HG02759 (cell line): Measurements from ENCODE around the gene CARD11.

Experiments
- ATAC-seq: cut with Tn5 transposase; IDR thresholded peaks from one replicate; pipeline ENCODE4 v1.9.1; 2021; ENCODE audit warnings: mild to moderate bottlenecking, moderate library complexity; ENCODE audit not compliant: unreplicated experiment

CARD11 gene

GRCh38 chr7:2912684-2913439 is 130.8 kb downstream of the CARD11 start:
- no peak for ATAC-seq

DNA sequence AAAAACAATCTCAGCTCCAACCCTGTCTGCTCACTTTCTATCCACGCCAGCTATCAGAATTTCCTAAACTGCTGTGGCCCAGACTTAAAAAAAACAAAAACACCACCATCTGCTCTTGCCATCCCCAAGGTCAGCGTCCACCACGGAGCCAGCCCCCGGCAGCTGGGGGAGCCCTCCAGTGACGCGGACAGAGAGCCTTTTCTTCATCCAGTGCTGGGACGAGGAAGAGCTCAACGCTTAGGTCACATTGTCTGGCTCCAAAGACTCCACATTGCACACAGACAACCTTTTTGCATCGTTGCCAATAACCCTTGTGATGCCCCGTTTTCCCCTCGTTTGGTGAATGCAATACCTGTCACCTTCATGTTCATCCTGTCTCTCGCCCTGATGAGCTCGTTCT is 132.2 kb downstream of the CARD11 start:
- ATAC-seq, result no peak

- no peak for ATAC-seq
Measured at GRCh38 chr7:2909471-2910039, 134.1 kb downstream of the CARD11 start.

DNA sequence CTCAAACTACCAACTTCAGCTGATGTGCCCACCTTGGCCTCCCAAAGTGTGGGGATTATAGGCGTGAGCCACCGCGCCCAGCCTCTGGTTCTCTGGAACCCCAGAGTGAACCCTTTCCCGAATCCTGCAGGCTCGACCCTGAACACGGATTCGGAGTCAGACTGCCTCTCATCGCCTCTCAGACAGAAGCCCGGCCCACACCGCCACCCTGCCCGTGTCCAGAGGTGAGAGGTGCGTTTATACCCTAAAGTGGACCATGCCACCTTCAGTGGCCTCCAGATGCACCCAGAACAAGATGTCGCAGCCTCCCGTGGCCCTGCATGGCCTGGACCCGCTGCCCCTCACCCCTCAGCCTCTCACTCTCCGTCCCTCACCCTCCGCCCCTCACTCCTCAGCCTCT is 134.6 kb downstream of the CARD11 start:
- ATAC-seq, result no peak

DNA sequence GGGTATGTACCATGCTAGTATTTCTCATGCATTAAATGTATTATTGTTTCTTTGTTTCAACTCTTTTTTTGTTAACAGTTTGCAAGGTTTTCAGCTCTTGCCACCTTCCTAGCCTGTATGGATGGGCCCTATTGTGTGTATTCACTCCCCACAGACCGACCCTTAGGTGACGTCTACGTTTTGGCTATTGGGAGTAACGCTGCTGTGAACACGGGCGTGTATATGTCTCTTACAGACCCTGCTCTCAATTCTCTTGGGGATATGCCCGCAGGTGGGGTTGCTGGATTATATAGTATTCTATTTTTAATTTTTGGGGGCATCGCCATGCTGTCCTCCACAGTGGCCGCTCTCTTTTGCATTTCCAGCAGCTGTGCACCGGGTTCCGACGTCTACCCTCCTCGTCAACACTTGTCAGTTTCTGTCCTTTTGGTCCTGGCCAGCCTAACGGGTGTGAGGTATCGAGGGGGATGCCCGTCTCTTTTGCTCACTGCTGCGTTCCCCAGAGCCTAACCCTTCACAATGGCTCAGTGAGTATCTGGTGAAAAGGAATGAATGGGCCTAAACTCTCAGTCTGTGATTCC is 135.5 kb downstream of the CARD11 start:
- ATAC-seq, result no peak

- no peak for ATAC-seq
Measured at GRCh38 chr7:2906197-2906931, 137.3 kb downstream of the CARD11 start.

- ATAC-seq, result no peak
Measured at GRCh38 chr7:2905500-2905899, 138.2 kb downstream of the CARD11 start.

GRCh38 chr7:2905027-2905426 is 138.6 kb downstream of the CARD11 start:
- ATAC-seq, result no peak

DNA sequence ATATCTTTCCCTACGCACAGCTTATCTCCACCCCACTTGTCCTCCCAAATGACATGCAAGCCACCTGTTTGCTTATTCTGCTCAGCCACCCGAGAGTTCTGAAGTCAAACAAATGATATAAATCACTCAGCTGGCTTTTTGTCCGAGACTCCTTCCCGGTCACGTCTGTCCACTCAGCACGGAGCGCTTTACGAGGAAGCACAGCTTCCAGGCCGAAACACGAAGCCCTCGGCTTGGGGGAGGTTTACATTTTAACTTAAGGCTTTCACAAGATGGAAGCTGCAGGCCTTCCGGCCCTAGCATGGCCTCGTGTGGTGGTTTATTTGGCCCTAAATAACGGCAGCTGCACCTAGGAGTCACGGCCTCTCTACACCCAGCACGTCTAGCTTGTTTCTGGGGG is 139.5 kb downstream of the CARD11 start:
- no peak for ATAC-seq

- ATAC-seq, result no peak
Measured at GRCh38 chr7:2903682-2904162, 139.9 kb downstream of the CARD11 start.

DNA sequence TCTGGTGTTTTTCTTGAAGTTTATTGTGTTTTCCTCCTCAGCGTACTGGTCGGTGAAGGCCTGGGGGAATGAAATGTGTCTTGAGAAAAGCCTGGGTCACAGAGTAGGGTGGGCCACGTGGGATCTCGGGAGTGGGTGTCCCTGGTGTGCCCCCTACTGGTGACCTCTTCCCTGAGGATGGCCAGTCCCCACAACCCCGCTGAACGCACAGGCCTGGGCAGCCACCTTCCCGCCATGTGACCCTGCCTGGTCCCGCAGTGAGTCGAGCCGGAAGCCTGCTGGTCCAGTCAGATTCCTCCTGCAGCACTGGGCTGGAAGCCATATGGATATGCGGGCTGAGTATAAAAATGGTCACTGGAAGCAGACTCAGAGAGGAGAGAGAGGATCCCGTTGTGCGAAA is 146.6 kb downstream of the CARD11 start:
- no peak for ATAC-seq

DNA sequence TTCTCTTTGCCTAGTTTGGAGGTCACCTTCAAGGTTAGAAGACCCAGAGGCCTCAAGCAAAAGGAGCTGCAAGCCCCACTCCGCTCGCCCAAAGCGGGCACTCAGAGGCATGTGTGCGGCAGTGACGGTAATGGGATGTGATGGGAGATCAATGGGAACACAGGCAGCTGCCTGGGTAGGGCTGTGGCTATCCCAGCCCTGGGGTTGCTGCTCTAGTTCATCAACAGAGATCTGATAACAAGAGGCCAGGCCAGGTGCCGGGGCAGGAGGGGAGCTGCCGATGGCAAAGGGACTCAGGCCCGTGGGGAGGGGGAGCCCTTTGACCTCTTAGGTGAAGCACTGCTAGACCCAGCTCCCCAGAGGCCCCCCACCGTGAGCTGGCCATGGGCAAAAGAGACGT is 147.5 kb downstream of the CARD11 start:
- ATAC-seq, result no peak

GRCh38 chr7:2894118-2894940 is 149.3 kb downstream of the CARD11 start:
- peak; percentile 71 for ATAC-seq

- no peak for ATAC-seq
Measured at GRCh38 chr7:2893411-2893861, 150.2 kb downstream of the CARD11 start.

- no peak for ATAC-seq
Measured at GRCh38 chr7:2892549-2892948, 151.1 kb downstream of the CARD11 start.

GRCh38 chr7:2887816-2888215 is 155.9 kb downstream of the CARD11 start:
- no peak for ATAC-seq

- ATAC-seq, result no peak
Measured at GRCh38 chr7:2886900-2887299, 156.8 kb downstream of the CARD11 start.

DNA sequence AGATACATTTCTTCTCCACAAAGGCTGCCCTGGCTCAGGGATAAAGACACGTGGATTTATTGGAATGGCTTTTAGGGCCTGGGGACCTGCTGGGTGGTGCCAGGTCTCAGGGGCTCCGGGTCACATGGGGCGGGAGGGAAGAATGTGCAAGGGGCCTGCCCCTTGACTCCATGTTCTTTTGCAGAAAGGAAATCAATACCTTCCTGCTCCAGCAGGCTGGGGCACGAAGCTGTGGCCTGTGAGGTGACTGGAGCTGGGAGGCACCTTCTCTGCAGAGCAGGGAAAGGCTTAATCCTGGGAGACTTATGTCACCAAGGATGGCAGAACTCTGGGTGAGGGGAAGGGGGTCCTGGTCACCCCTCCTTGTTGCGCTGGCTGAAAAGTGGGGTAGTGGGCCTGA is 157.3 kb downstream of the CARD11 start:
- no peak for ATAC-seq

GRCh38 chr7:2884161-2884560 is 159.5 kb downstream of the CARD11 start:
- no peak for ATAC-seq

- no peak for ATAC-seq
Measured at GRCh38 chr7:2883101-2883500, 160.6 kb downstream of the CARD11 start.

DNA sequence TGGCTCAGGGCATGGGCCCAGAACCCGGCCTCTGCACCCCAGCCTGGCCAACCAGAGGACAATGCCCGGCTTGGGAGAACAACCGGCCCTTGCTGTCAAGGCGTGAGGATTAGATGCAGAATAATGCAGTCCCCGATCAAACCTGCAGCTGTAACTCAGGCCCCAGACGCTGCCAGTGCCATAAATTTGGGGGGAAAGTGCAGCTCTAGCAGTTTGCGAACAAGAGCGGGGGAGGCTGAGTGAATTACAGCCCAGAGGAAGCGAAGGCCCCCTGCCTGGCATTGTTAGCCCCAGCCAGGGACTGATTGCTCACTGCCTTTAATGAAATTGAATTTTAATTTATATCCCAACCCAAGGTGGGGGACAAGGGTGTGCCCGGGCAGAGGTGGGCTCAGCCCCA is 161.6 kb downstream of the CARD11 start:
- ATAC-seq, result no peak
